Stimulated activated CD8-positive, alpha-beta memory T cell treated with anti-CD3 and anti-CD28 coated beads, Interleukin-2, amount 100 ng/mL, for 1 hour (primary cell): ENCODE results near the gene ZSWIM6.

Source experiments
- DNase-seq, 2 donors: peaks; one replicate each; pipeline ENCODE4 v3.0.0-alpha.2; 2020; ENCODE audit warnings: low read depth in 2 of 2

The ZSWIM6 gene

GRCh38 chr5:61536922-61537321, 204.9 kb downstream of the ZSWIM6 start:
- no peak for DNase-seq

DNA sequence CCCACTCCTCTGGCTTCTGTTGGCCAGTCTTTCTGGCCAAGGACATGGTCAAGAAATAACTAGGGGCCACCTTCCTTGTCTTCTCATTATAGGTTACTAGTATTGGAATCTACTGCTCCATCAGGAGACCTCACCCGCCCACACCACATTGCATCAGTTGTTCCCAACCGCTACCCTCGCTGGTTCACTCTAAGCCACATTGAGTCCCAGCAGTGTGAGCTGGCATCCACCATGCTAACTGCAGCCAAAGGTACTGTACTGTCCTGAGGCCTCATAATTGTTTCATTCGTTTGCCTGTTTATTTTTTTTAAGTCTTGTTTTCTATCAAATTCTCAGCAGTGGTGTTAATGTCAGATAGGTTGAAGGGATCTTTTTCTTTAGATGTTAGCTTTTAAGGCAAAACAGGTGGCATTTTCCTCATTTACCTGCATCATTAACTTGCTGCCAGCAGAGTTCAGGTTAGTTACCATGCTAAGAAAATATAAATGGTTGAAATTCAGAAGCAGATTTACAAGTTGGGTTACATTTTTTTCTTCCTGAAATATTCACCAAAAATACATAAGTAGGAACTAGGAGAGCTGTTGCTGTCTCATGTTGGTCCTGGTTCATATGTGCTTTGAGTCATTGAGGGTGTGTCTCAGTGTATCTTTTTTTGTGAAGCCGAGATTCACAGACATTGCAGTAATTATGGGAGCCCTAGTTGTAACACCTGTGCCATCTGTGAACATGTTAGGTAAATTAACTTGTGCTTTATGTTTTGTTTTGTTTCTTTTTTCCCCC, 206.9 kb downstream of the ZSWIM6 start:
- DNase-seq = no peak

- DNase-seq = no peak
Observed at GRCh38 chr5:61549530-61549929, 217.5 kb downstream of the ZSWIM6 start.

- no peak for DNase-seq
Observed at GRCh38 chr5:61551637-61552313, 219.7 kb downstream of the ZSWIM6 start.

DNA sequence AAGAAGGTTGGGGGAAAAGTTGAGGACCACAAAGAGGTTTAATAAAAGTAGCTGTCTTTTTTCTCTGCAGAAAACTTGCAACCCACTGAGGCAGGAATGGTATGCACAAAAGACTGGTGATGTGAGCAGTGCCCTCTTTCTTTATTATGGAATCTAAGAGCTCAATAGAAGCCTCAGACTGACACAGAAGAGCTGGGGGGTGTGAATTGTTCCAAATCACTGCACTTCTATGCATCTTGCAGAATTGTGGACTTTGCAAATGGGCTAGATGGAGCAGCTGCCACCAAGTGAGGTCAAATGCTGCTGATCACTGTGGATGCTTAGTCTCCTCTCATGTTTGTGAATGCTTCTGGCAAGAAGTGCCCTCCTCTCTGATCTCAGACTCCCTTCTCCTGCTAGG, 227.1 kb downstream of the ZSWIM6 start:
- DNase-seq = no peak

DNA sequence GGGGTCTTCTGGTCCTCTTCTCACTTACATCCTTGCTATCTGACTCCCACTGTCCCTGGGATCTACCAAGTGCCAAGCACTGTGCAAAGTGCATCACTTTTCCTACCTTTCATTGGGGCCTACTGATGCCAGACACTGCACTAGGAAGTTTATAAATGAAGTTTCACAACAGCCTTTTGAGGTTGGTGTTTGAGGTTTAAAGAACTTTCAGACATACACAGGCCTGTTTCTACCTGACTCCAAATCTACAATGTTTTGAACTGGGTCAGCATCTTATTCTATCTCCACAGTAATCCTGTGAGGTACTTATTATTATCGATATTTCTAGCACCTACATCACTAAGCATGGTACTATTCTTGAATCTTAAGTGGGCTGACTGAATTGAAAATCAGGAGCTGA, 227.7 kb downstream of the ZSWIM6 start:
- DNase-seq = no peak

DNA sequence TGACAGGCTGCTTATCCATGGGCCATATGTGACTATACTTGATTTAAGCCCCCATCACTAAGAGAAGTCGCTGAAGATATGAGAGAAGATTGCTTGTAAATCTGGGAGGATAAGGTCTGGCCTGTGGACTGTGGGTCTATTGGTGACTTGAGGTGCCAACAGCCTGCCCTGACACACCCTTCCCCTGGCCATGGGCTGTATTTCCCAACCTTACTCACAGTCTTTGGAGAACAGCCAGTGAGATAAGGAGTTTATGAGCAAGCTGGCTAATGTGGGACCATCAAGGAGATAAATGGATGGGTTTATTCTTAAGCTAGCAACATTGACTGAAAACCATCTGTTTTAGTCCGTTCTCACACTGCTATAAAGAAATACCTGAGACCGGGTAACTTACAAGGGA, 231.3 kb downstream of the ZSWIM6 start:
- DNase-seq = no peak

- DNase-seq = no peak
Observed at GRCh38 chr5:61567337-61567736, 235.3 kb downstream of the ZSWIM6 start.

DNA sequence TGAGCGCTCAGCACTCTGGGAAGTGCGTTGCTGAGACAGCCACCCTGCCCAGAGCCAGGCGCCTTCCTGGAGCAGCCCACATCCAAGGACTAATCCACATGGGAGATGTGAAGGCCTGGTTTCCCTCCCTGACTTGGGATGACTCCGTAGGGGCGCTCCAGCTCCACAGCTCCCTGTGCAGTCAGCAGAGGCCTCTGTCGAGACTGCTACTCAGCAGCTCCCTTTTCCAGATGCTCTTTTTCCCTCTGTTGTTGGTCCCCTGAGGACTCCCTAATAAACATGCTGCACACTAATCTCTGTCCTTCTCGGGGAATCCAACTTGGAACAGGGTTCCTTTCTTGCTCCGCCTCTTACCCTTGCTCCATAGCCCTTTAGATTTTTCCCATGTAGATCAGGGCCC, 237.3 kb downstream of the ZSWIM6 start:
- DNase-seq = no peak

- DNase-seq = no peak
Observed at GRCh38 chr5:61570767-61571166, 238.7 kb downstream of the ZSWIM6 start.

- DNase-seq = no peak
Observed at GRCh38 chr5:61572959-61573358, 240.9 kb downstream of the ZSWIM6 start.

- no peak for DNase-seq
Observed at GRCh38 chr5:61575103-61575502, 243.0 kb downstream of the ZSWIM6 start.

DNA sequence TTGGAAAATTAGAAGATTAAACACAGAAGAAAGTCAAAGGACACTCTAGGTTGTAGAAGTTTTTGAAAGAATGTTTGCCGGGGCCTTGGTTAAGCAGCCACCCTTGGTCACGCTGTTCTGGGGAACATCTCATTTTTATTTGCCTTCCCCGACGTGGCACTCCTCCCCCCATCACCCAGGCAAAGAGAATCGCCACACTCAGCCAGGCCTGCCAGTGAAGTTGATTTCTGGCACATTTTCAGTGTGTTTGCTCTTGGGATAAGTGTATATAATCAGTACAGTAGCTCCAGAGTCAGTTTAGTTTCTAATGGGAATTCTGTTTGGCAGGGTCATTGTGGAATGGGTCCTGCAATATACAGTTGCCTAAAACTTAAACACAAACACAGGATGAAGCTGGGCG, 243.5 kb downstream of the ZSWIM6 start:
- DNase-seq = no peak

DNA sequence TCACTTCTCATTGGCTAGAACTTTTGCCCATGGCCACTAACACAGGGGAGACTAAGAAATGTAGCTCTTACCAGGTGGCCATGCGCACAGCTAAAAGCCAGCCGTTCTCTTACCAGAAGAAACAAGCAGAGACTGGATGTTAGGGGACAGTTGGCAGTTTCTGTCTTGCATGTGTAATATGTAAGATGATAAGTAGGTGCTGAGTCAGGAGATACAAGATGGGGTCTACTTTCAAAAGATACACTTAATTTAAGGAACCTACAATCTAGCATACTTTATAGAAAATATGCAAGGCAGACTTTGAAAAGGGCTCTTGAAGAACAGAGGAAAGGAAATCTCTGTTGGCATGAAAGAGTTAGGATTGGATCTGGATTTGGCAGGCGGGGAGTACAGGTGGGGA, 244.5 kb downstream of the ZSWIM6 start:
- DNase-seq = no peak

DNA sequence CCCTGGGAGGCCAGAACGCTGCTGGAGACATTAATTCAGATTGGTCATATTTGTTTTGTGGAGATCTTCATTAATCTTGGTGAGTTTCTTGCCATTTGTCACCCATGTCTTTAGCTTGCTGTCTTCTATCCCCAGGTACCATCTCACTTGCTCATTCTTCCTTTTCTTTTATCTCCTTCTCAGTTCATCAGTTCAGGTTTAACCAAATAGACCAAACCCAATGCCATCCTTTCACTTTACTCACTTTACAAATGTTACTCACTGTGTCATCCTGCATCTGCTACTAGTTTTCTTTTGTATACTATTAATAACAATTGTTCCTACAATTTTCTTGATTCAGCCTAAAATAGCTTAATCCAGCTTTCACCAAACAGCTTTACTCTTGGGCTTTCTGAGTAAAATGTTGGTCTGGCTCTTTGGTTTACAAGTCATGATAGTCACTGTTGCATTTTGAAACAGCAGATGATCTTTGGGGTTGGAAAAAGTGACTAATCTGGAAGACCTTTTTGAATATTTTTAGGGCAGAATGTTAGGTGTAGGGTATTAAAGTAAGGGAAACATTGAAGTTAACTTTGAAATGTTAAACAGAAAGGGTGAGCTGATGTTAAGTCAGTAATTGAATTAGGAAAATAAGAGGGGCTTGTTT, 246.9 kb downstream of the ZSWIM6 start:
- DNase-seq = no peak

GRCh38 chr5:61582205-61582820, 250.3 kb downstream of the ZSWIM6 start:
- no peak for DNase-seq

- DNase-seq = no peak
Observed at GRCh38 chr5:61582887-61583286, 250.8 kb downstream of the ZSWIM6 start.

DNA sequence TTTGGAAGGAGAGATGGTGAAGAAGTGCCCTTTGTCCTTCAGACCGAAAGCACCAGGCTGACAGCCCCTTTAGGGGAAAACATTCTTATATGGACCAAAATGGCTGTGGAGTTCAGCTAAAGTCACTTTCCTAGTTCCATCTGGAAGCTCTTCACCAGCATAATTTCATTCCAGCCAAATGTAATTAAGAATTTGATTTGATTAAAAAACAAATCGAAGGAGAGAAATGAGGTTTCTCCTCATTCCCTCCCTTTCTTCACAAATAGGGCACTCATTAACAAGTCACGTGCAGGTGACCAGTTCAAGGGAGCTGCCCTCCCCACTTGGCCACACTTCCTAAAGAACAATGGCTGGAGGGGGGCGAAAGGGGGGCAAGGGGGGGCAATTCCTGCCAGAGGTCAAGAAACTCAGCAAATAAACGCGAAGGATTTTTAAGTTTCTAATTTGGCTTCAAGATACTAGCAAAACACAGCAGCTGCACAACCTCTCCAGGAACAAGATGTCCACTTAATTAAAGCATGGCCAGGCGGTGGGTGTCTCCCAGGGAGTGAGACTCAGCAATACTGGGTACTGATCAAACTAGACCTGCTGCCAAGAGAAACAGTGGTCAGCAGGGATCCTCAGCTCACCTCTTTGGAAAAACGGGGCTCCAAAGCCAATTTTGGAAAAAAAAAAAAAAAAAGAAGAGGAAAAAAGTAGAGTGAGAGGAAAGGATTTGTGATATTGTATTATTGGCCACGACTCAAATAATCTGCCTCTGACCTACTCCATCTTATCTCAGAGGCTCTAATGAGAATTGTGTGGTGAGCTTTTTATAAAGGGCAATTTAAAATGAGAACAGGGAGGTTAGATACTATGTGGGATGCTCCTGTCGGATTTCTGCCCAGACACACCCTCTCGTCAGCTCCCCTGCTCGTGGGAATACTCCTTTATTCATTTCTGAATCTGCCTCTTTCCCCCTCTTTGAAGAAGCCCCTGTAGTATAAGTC, 254.3 kb downstream of the ZSWIM6 start:
- DNase-seq = no peak

- DNase-seq = no peak
Observed at GRCh38 chr5:61587125-61587524, 255.1 kb downstream of the ZSWIM6 start.

- no peak for DNase-seq
Observed at GRCh38 chr5:61588216-61588615, 256.2 kb downstream of the ZSWIM6 start.

GRCh38 chr5:61589946-61590345, 257.9 kb downstream of the ZSWIM6 start:
- DNase-seq = no peak
